PC-9 (cell line): Measurements from ENCODE around the gene LRRC72. TPM values are rescaled to one million over a fixed set of nuclear protein-coding genes. Genes with fewer than 3 reads are reported as not detected.

Experiments
- BruUV-seq: library from RNA; stranded (reverse); fragments of 400-500 nt; replicated peaks from 2 replicates; lab custom pipeline; 2021; lab: Mats Ljungman, UMichigan
- CTCF ChIA-PET: fragments of 300-600 bp; sonication (Branson Sonifier 250); formaldehyde crosslinking; loops from one replicate; lab custom pipeline; 2022; ENCODE audit warnings: antibody characterized with exemption; lab: Charles Lee
- POLR2A ChIA-PET: fragments of 300-600 bp; sonication (Branson Sonifier 250); formaldehyde crosslinking; loops from one replicate; lab custom pipeline; 2022; ENCODE audit warnings: antibody characterized with exemption; ENCODE audit not compliant: unreplicated experiment; lab: Charles Lee
- DNase-seq, 2 experiments: peaks; one replicate each; pipeline versions ENCODE4 v3.0.0 to v3.0.0-alpha.2; 2015 to 2022; ENCODE audit warnings: mixed read lengths in 1 of 2
- H2AFZ ChIP-seq: fragments of 200-600 bp; sonication (generic); 2 replicates; pipeline ENCODE4 v1.8.1; 2017; ENCODE audit warnings: antibody characterized with exemption
- H3F3A ChIP-seq: fragments of 200-600 bp; sonication (generic); 2 replicates; pipeline ENCODE4 v1.8.1; 2017; ENCODE audit warnings: antibody characterized with exemption, mild to moderate bottlenecking, low read depth; ENCODE audit not compliant: insufficient read depth
- H3K27ac ChIP-seq: fragments of 200-600 bp; sonication (generic); 2 replicates; pipeline ENCODE4 v1.6.1; 2016; ENCODE audit warnings: mixed run types
- H3K27me3 ChIP-seq: fragments of 200-600 bp; sonication (generic); 2 replicates; pipeline ENCODE4 v1.6.1; 2016; ENCODE audit warnings: low read depth, mixed run types; ENCODE audit not compliant: insufficient read depth
- H3K36me3 ChIP-seq: fragments of 200-600 bp; sonication (generic); 2 replicates; pipeline ENCODE4 v1.6.1; 2016; ENCODE audit warnings: low read depth, mixed run types
- H3K4me1 ChIP-seq: fragments of 200-600 bp; sonication (generic); replicated peaks from 2 replicates; pipeline ENCODE4 v1.6.1; 2016; ENCODE audit warnings: mixed run types; ENCODE audit not compliant: insufficient read depth
- H3K4me2 ChIP-seq: fragments of 200-600 bp; sonication (generic); 2 replicates; pipeline ENCODE4 v1.6.1; 2017; ENCODE audit warnings: mixed run types
- H3K4me3 ChIP-seq: fragments of 200-600 bp; sonication (generic); 2 replicates; pipeline ENCODE4 v1.6.1; 2016; ENCODE audit warnings: mixed run types
- H3K79me2 ChIP-seq: fragments of 200-600 bp; sonication (generic); 2 replicates; pipeline ENCODE4 v1.6.1; 2017; ENCODE audit warnings: low read depth, mixed run types
- H3K9me2 ChIP-seq: fragments of 200-600 bp; sonication (generic); 2 replicates; pipeline ENCODE4 v1.8.1; 2017; ENCODE audit warnings: mild to moderate bottlenecking; ENCODE audit not compliant: insufficient read depth
- H3K9me3 ChIP-seq: fragments of 200-600 bp; sonication (generic); 2 replicates; pipeline ENCODE4 v1.8.1; 2016; ENCODE audit warnings: low read depth; ENCODE audit not compliant: insufficient read depth
- H4K20me1 ChIP-seq: fragments of 200-600 bp; sonication (generic); 2 replicates; pipeline ENCODE4 v1.8.1; 2017; ENCODE audit not compliant: insufficient read depth
- EZH2 ChIP-seq: fragments of 200-600 bp; sonication (generic); IDR thresholded peaks from 2 replicates; pipeline ENCODE4 v1.8.0; 2017; ENCODE audit warnings: antibody characterized with exemption, low read depth
- intact Hi-C: fragments of 100-400 bp; cut with micrococcal nuclease; formaldehyde crosslinking; loops from one replicate; pipeline ENCODE4 v1.10.0; 2022; ENCODE audit not compliant: unreplicated experiment
- total RNA-seq: library from RNA; stranded (reverse); gene quantifications from 2 replicates; pipeline ENCODE4 v1.2.3, GENCODE V29; 2021
- TF ChIP-seq, protein P1 (sequence below): fragments of 200-600 bp; sonication (generic); conservative IDR thresholded peaks from 2 replicates; pipeline ENCODE4 v1.6.1; 2017; ENCODE audit warnings: mixed run types, antibody characterized with exemption, mild to moderate bottlenecking, moderate library complexity

Gene LRRC72
- total RNA-seq, 1 experiment from 2014 or later = not detected

DNA sequence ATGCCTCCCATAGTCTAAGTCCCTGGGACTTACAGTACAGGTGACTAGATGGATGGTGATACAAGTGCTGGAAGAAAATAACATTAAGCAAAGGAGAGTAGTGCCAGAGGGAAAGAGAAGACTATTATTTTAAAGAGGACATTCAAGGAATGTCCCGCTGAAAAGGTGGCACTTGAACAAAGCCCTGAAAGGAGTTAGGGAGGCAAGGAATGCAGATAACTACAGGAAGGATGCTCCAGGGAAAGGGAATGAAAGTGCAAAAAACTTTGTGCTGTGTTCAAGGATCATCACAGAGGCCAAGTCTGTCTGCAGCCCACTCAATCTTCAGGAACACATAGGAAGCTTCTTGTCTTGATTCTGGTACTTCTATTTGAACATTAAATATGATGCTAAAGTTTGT is 104.0 kb downstream of the LRRC72 start:
- ChIA-PET POLR2A (no interaction called here), CTCF (no interaction called here)
- no peak overlapping the region for H2AFZ ChIP-seq
- H3K79me2 ChIP-seq = no peaks in the 10 kb centered on the region
- peaks cover 12% of the 10 kb centered on the region; the same call in 1 of the 2 replicates for H3K36me3 ChIP-seq
- no peaks in the 10 kb centered on the region for H4K20me1 ChIP-seq
- no peak overlapping the region for H3K4me3 ChIP-seq
- no peak overlapping the region for H3K27ac ChIP-seq
- no peaks in the 10 kb centered on the region for H3K27me3 ChIP-seq
- no peaks in the 10 kb centered on the region for H3K4me1 ChIP-seq
- DNase-seq = no peak
- BruUV-seq = no TSS peak
- no peaks in the 10 kb centered on the region; the same call in 1 of the 2 replicates for H3F3A ChIP-seq
- no peaks in the 10 kb centered on the region for H3K9me3 ChIP-seq
- intact Hi-C loops = no loop called here
- no peaks in the 10 kb centered on the region for H3K9me2 ChIP-seq
- no peak overlapping the region for H3K4me2 ChIP-seq
- no peak for TF ChIP-seq EZH2
- TF ChIP-seq, protein P1, sequence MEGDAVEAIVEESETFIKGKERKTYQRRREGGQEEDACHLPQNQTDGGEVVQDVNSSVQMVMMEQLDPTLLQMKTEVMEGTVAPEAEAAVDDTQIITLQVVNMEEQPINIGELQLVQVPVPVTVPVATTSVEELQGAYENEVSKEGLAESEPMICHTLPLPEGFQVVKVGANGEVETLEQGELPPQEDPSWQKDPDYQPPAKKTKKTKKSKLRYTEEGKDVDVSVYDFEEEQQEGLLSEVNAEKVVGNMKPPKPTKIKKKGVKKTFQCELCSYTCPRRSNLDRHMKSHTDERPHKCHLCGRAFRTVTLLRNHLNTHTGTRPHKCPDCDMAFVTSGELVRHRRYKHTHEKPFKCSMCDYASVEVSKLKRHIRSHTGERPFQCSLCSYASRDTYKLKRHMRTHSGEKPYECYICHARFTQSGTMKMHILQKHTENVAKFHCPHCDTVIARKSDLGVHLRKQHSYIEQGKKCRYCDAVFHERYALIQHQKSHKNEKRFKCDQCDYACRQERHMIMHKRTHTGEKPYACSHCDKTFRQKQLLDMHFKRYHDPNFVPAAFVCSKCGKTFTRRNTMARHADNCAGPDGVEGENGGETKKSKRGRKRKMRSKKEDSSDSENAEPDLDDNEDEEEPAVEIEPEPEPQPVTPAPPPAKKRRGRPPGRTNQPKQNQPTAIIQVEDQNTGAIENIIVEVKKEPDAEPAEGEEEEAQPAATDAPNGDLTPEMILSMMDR = no peak

Other genes starting within 250 kb of the LRRC72 start
- gene CRPPA, start 105.3 kb upstream of the LRRC72 start, total RNA-seq = 8.0 and 9.2 TPM in 2 replicates
- gene SOSTDC1, start 61.1 kb upstream of the LRRC72 start, total RNA-seq = not detected in 2 replicates
- 22.9 and 30.7 TPM in 2 replicates for gene ANKMY2, start 118.9 kb downstream of the LRRC72 start, total RNA-seq
- 93.7 and 102 TPM in 2 replicates for gene BZW2, start 119.4 kb downstream of the LRRC72 start, total RNA-seq
- 26.5 and 31.1 TPM in 2 replicates for gene TSPAN13, start 226.9 kb downstream of the LRRC72 start, total RNA-seq